Gastrocnemius medialis (tissue), 4 donors: ENCODE data around the gene DUSP6. TPM values are rescaled to one million over a fixed set of nuclear protein-coding genes. Genes with fewer than 3 reads are reported as not detected.

Experiments used
- ATAC-seq, 2 donors: fragments of 150-250 bp; one replicate each; pipeline ENCODE4 v1.9.1; 2016
- DNase-seq, 2 donors: peaks; one replicate each; pipeline ENCODE4 v3.0.0-alpha.2; 2019
- H3K27ac ChIP-seq, 4 donors: fragments of 200-600 bp; sonication (generic); 1 replicate in 1 of 4; 2 replicates in 3 of 4; pipeline ENCODE4 v1.5.1; 2016 to 2018; ENCODE audit warnings: mild to moderate bottlenecking in 2 of 4, moderate library complexity in 1 of 4
- H3K27me3 ChIP-seq, 3 donors: fragments of 200-600 bp; sonication (generic) in 2 of 3; 1 replicate in 1 of 3; 2 replicates in 2 of 3; pipeline versions ENCODE4 v1.5.1 to v1.6.0; 2016 to 2019; ENCODE audit warnings: mild to moderate bottlenecking in 1 of 3, moderate library complexity in 1 of 3
- H3K36me3 ChIP-seq, 2 donors: fragments of 200-600 bp; sonication (generic) in 1 of 2; one replicate each; pipeline ENCODE4 v1.5.1; 2017 to 2018
- H3K4me1 ChIP-seq, 2 donors: fragments of 200-600 bp; sonication (generic) in 1 of 2; one replicate each; pipeline ENCODE4 v1.5.1; 2016 to 2017; ENCODE audit warnings: mild to moderate bottlenecking in 2 of 2
- H3K4me3 ChIP-seq, 4 donors: fragments of 200-600 bp; sonication (generic) in 3 of 4; 1 replicate in 1 of 4; 2 replicates in 3 of 4; pipeline ENCODE4 v1.5.1; 2016 to 2019; ENCODE audit warnings: mild to moderate bottlenecking in 2 of 4
- H3K9me3 ChIP-seq, 3 donors: fragments of 200-600 bp; sonication (generic) in 2 of 3; 1 replicate in 1 of 3; 2 replicates in 2 of 3; pipeline ENCODE4 v1.5.1; 2016 to 2019
- CTCF ChIP-seq, 5 experiments: fragments of 450-650 bp in 3 of 5; fragments of 200-600 bp in 2 of 5; sonication (generic) in 2 of 5; IDR thresholded peaks in 4 of 5; conservative IDR thresholded peaks in 1 of 5; 1 replicate in 4 of 5; 2 replicates in 1 of 5; pipeline ENCODE4 v1.5.1; 2016 to 2019; ENCODE audit warnings: antibody characterized with exemption in 5 of 5, mild to moderate bottlenecking in 3 of 5, moderate library complexity in 3 of 5
- POLR2A ChIP-seq, 2 donors: fragments of 450-650 bp; IDR thresholded peaks; one replicate each; pipeline ENCODE4 v1.6.1; 2017; ENCODE audit warnings: antibody characterized with exemption in 2 of 2, mild to moderate bottlenecking in 2 of 2, moderate library complexity in 2 of 2
- in situ Hi-C, 4 donors: fragments of 200-750 bp; cut with MboI; loops; one replicate each; pipeline versions ENCODE4 v1.15.0 to v1.8.0; 2017; ENCODE audit warnings: low sequenced_read_pairs in 4 of 4
- intact Hi-C: fragments of 100-400 bp; cut with DNase I; formaldehyde crosslinking; loops from one replicate; pipeline ENCODE4 v1.15.1; 2023; ENCODE audit warnings: low total_unique reads
- total RNA-seq, 4 donors: library from RNA; depleted of rRNA; stranded (reverse); fragments of >200 nt; gene quantifications; one replicate each; pipeline versions ENCODE4 v1.1.0 to v1.2.3, GENCODE V29; 2016

The DUSP6 gene
- total RNA-seq, 4 donors from 2014 or later, result 4.2 to 23.8 (median 12.1) TPM

DNA sequence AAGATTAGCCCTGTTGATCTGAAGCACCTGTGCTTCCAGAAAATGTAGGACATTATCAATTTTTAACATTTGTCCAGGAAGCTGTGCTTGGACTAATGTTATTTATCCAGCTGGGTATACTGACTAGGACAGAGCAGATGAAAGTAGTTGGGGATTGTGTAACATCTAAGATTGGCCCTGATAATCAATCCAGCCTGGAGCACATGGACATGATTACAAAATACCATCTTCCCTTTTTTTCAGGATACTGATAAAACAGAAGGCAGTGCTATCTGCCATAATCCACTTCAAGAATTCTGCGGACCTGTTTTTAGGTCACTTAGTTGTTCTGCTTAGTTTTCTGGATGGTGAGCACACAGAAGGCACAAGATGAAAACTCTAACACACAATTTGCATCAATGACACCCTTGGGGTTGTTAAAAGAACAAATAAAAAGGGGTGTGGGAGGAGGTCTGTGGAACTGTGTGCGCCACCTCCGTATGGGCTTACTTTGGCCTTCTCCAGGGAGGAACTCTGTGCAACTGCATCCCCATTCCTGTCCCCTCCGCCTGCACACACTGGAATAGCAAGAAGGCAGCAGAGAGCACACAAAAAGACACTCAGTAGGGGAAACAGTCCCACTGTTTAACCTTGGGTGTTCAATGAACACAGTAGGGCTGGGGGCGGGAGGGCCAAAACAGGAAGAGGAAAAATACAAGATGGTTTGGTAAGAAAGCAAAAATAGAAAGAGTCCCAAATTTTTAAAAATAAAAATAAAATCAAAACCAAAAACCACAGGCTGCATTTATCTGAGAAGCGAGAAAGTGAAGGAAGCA is 31.1 kb upstream of the DUSP6 start:
- Histone ChIP-seq H3K9me3 (no peaks in the 10 kb centered on the region), H3K4me3 (no peak overlapping the region), H3K36me3 (no peaks in the 10 kb centered on the region), H3K4me1 (peaks cover 5% of the 10 kb centered on the region in 2 donors), H3K27ac (peak overlapping the region in 1 of 4 donors; percentile 13), H3K27me3 (no peaks in the 10 kb centered on the region)
- ATAC-seq (peak; percentile 48 to 53), DNase-seq (no peak)
- intact Hi-C loops (no loop called here), in situ Hi-C loops (loop anchor here in 1 of 4 donors (25.0 kb wide), 1 partner anchor 96 kb away; no protein-coding TSS in a partner anchor)
- TF ChIP-seq CTCF (IDR thresholded peaks at IDR 0.05 in 4 of 5, conservative IDR thresholded peaks at IDR 0.05 in 1 of 5) (no peak), POLR2A (IDR thresholded peaks at IDR 0.05) (no peak)

DNA sequence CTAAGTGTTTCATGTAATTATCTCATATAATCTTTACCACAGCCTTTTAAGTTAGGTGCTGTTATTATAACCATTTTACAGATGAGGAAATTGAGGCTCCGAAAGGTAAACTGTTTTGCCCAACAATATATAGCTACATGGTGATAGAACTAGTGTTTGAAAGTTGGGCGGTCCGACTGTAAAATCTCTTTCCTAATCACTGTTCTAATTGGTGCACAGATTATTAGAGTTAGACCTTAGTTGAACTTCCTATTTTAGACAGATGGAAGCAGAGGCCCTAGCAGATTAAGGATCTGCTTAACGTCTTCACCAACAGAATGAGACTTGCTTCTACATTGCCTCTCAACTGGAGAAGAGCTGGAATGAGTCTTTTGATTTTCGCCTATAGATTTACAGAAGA is 30.0 kb upstream of the DUSP6 start:
- TF ChIP-seq POLR2A (IDR thresholded peaks at IDR 0.05) (no peak), CTCF (IDR thresholded peaks at IDR 0.05 in 4 of 5, conservative IDR thresholded peaks at IDR 0.05 in 1 of 5) (no peak)
- H3K4me1 ChIP-seq, result peaks cover 5% of the 10 kb centered on the region in 2 donors
- intact Hi-C loops, result no loop called here
- no peak overlapping the region for H3K27ac ChIP-seq
- ATAC-seq, result no peak
- no peaks in the 10 kb centered on the region for H3K27me3 ChIP-seq
- DNase-seq, result no peak
- in situ Hi-C loops, result loop anchor here in 1 of 4 donors (25.0 kb wide), 1 partner anchor 95 kb away; no protein-coding TSS in a partner anchor
- no peak overlapping the region for H3K4me3 ChIP-seq
- no peaks in the 10 kb centered on the region for H3K36me3 ChIP-seq
- H3K9me3 ChIP-seq, result no peaks in the 10 kb centered on the region

DNA sequence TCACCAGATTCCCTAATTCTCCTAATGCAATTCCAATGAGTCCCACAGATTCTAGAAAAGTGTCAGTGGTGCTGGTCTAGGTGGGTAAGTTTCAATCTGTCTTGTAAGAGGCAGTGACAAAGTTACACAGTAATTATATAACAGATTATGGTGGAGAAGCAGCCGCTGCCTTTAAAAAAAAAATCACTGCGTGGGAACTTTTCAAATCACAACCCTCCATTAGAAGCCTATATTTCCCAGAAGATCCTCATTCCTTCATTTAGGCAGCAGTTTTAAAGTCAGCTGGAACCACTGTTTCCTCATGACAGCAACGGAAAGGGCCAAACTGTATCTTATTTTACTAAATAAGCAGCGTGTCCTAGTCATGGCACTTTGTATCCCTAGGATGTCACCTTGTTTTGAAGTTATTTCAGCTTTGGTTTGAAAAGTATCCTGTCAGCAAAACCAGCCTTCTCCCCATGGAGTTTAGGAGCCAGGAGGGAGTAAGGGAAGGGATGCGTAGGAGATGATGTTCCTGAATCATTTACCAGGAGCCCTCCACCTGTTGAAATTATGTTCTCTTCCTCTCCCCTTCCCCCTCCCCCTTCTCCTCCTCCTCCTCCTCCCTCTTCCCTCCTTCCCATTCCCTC is 27.7 kb upstream of the DUSP6 start:
- intact Hi-C loops (no loop called here), in situ Hi-C loops (loop anchor here in 1 of 4 donors (25.0 kb wide), 1 partner anchor 93 kb away; no protein-coding TSS in a partner anchor)
- no peak overlapping the region for H3K4me3 ChIP-seq
- peaks cover 4 to 5% of the 10 kb centered on the region in 2 donors for H3K4me1 ChIP-seq
- H3K27ac ChIP-seq, result no peak overlapping the region
- no peak for DNase-seq
- H3K36me3 ChIP-seq, result no peaks in the 10 kb centered on the region
- no peaks in the 10 kb centered on the region for H3K9me3 ChIP-seq
- no peak for ATAC-seq
- TF ChIP-seq CTCF (IDR thresholded peaks at IDR 0.05 in 4 of 5, conservative IDR thresholded peaks at IDR 0.05 in 1 of 5) (no peak), POLR2A (IDR thresholded peaks at IDR 0.05) (no peak)
- H3K27me3 ChIP-seq, result no peaks in the 10 kb centered on the region

DNA sequence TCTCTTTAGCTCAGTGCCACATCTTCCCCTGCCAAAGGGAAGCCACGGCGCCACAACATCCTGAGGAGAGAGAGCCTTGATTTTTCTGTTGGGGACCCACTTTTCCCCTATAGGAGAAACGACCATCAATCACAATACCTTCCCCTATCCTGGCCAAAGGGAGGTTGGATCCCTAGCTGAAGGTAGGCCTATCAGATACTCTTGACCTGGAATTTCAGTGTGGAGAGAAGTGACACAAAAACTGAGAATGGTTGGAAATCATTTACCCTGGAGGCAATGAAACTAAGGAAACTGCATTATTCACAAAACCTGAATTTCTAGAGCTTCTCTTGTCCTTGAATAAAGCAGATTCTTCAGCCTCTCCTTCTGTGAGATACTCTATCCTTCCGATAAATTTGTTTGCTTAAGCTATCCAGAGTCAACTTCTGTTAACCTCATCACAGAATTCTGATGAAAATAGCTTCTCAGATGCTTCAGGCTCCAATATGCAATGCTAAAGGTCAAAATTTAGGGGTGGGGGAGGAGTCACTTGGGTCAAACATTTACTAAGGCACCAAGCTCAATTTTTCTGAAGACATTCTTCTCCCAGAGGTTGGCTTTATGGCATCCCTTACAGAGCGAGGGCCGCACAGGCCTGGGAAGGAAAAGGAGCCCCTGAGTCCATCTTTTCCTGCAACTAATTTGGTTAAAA is 27.0 kb upstream of the DUSP6 start:
- H3K4me1 ChIP-seq, result peaks cover 0 to 2% of the 10 kb centered on the region in 2 donors
- no peak overlapping the region for H3K4me3 ChIP-seq
- ATAC-seq (no peak), DNase-seq (no peak)
- H3K36me3 ChIP-seq, result no peaks in the 10 kb centered on the region
- no peaks in the 10 kb centered on the region for H3K27me3 ChIP-seq
- no peak overlapping the region for H3K27ac ChIP-seq
- intact Hi-C loops, result no loop called here
- TF ChIP-seq POLR2A (IDR thresholded peaks at IDR 0.05) (no peak), CTCF (IDR thresholded peaks at IDR 0.05 in 4 of 5, conservative IDR thresholded peaks at IDR 0.05 in 1 of 5) (no peak)
- no peaks in the 10 kb centered on the region for H3K9me3 ChIP-seq
- in situ Hi-C loops, result loop anchor here in 1 of 4 donors (25.0 kb wide), 1 partner anchor 92 kb away; no protein-coding TSS in a partner anchor
